ENCODE measurements around the gene XRN1. TPM values are rescaled to one million over a fixed set of nuclear protein-coding genes. Genes with fewer than 3 reads are reported as not detected.

Gene XRN1
- total and polyA plus RNA-seq, 2 of the 8 experiments (the other 6 are each of a cell fraction or from before 2014, with no cell fraction given) = 1.9 to 17.2 TPM

DNA sequence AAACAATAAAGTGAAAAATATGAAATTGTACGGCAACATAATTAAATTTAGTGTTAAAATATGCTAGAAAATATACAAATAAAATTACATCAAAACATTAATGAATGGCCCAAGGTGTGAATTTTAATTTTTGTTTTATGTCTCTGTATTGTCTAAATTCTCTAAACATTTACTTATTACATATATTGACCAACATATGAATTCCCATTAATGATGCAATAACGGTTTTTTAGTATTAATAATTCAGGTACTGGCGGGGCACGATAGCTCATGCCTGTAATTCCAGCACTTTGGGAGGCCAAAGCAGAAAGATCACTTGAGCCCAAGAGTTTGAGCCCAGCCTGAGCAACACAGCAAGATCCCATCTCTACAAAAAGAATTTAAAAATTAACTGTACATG lies 20.6 kb upstream of the XRN1 start:
- H3K4ac ChIP-seq (replicated peaks; ENCODE audit: insufficient read length, low read depth, low read length) = no peak overlapping the region

More for the DNA sequence above, 20.6 kb upstream of the XRN1 start:
- Histone ChIP-seq H3K14ac (ENCODE audit: insufficient read length) (no peak overlapping the region), H3K36me3 (ENCODE audit: control insufficient read depth in 2 of 4, insufficient read depth in 4 of 4, low read length in 3 of 4) (no peaks in the 10 kb centered on the region; a peak in 1 of 8 replicates), H3K4me3 (ENCODE audit: extremely low read depth in 1 of 4, insufficient read depth in 2 of 4, low read depth in 3 of 4, low read length in 4 of 4) (no peak overlapping the region), H2AFZ (ENCODE audit: low read length) (no peak overlapping the region), H2BK5ac (ENCODE audit: low read depth, low read length) (no peak overlapping the region), H3K4me1 (replicated peaks in 1 of 4; ENCODE audit: control insufficient read depth in 3 of 4, insufficient read depth in 4 of 4, low read length in 3 of 4) (no peaks in the 10 kb centered on the region), H3K9me3 (ENCODE audit: insufficient read depth in 2 of 2, low read depth in 1 of 2, low read length in 1 of 2) (no peaks in the 10 kb centered on the region), H3K27ac (ENCODE audit: low read depth, low read length) (no peak overlapping the region), H3K4me2 (ENCODE audit: insufficient read depth in 1 of 2, low read depth in 2 of 2, low read length in 2 of 2) (no peak overlapping the region), H4K8ac (ENCODE audit: extremely low read depth, insufficient read depth, low read length) (no peak overlapping the region), H3K27me3 (replicated peaks in 1 of 4; ENCODE audit: control insufficient read depth in 3 of 4, extremely low read depth in 1 of 4, insufficient read depth in 3 of 4, low read length in 3 of 4) (no peaks in the 10 kb centered on the region), H3K79me1 (ENCODE audit: low read depth, low read length) (no peaks in the 10 kb centered on the region), H2BK15ac (ENCODE audit: low read length) (no peak overlapping the region), H2AK5ac (ENCODE audit: low read depth, low read length) (no peak overlapping the region), H3K9ac (replicated peaks in 1 of 4; ENCODE audit: extremely low read depth in 1 of 4, low read depth in 3 of 4, low read length in 3 of 4) (no peak overlapping the region), H2BK120ac (replicated peaks; ENCODE audit: low read depth, low read length) (no peak overlapping the region), H4K5ac (ENCODE audit: insufficient read length, low read depth, low read length) (no peak overlapping the region), H3K56ac (replicated peaks; ENCODE audit: insufficient read length, low read depth, low read length) (no peak overlapping the region), H2BK20ac (ENCODE audit: low read length) (no peak overlapping the region), H3K18ac (ENCODE audit: extremely low read depth, low read length) (no peak overlapping the region), H3K23ac (ENCODE audit: insufficient read length) (no peak overlapping the region), H4K20me1 (replicated peaks in 1 of 2; ENCODE audit: control insufficient read depth in 1 of 2, insufficient read depth in 2 of 2, low read length in 2 of 2) (no peaks in the 10 kb centered on the region), H3K23me2 (ENCODE audit: low read depth, low read length) (no peaks in the 10 kb centered on the region), H4K91ac (replicated peaks; ENCODE audit: insufficient read length, low read length) (no peak overlapping the region), H3K79me2 (ENCODE audit: control insufficient read depth in 1 of 2, insufficient read depth in 2 of 2, low read length in 2 of 2) (no peaks in the 10 kb centered on the region), H2BK12ac (ENCODE audit: low read depth, low read length) (no peak overlapping the region)
- ChIA-PET CTCF (ENCODE audit: partially characterized antibody) (no interaction called here), POLR2A (ENCODE audit: partially characterized antibody) (no interaction called here)
- no peak for TF ChIP-seq CREB1 (IDR thresholded peaks at IDR 0.05)
- TF ChIP-seq CHD2 (IDR thresholded peaks at IDR 0.05; ENCODE audit: low read length) = no peak
- no peak for TF ChIP-seq RNF2 (IDR thresholded peaks at IDR 0.05; ENCODE audit: borderline replicate concordance, low read depth, low read length, missing control alignments, poor library complexity, severe bottlenecking)
- no peak for TF ChIP-seq NRF1 (IDR thresholded peaks at IDR 0.05; ENCODE audit: low read depth, low read length)
- TF ChIP-seq GTF2F1 (IDR thresholded peaks at IDR 0.05; ENCODE audit: borderline replicate concordance, low read depth, low read length) = no peak
- TF ChIP-seq GABPA (IDR thresholded peaks at IDR 0.05; ENCODE audit: borderline replicate concordance, insufficient read depth, low read length) = no peak
- TF ChIP-seq SRF (IDR thresholded peaks at IDR 0.05; ENCODE audit: low read depth, low read length) = no peak
- FAIRE-seq (no peak), DNase-seq (ENCODE audit: low read depth in 1 of 2, low spot score in 2 of 2) (no peak)
- 99% methylated on average over 4 of the region's 4 CpGs; no CpG with 5 or more reads in 1 of the 2 experiments for WGBS, 2 experiments (ENCODE audit: extremely low coverage in 1 of 2, insufficient coverage in 1 of 2, insufficient read length in 1 of 2, insufficient replicate concordance in 2 of 2, low coverage in 1 of 2, low lambda C conversion rate in 2 of 2, missing lambda C conversion rate in 1 of 2)
